K562 (cell line): ENCODE data around the gene TSPYL6. TPM values are rescaled to one million over a fixed set of nuclear protein-coding genes. Genes with fewer than 3 reads are reported as not detected.

Source experiments
- ATAC-seq: fragments of 200-7000 bp; cut with Tn5 transposase; 3 replicates; pipeline ENCODE4 v1.9.1; 2020; ENCODE audit warnings: moderate library complexity
- BruUV-seq: library from RNA; stranded (reverse); fragments of 400-500 nt; replicated peaks from 2 replicates; lab custom pipeline; 2021; lab: Mats Ljungman, UMichigan
- CTCF ChIA-PET: fragments of 300-600 bp; formaldehyde crosslinking; extraction: SDS; loops from one replicate; lab custom pipeline; 2021; ENCODE audit warnings: low intra/inter-chr PET ratio; lab: Yijun Ruan, JAX
- POLR2A ChIA-PET: fragments of 300-600, 350-650 bp; sonication (Branson Sonifier 250); formaldehyde crosslinking; extraction: SDS; loops from one replicate; lab custom pipeline; 2021; ENCODE audit warnings: antibody characterized with exemption, inconsistent platforms; lab: Yijun Ruan, JAX
- DNase-seq, 4 experiments: peaks; one replicate each; pipeline versions ENCODE4 v3.0.0 to v3.0.0-alpha.2; 2011 to 2018; ENCODE audit warnings: low spot score in 3 of 4, mixed read lengths in 3 of 4; ENCODE audit errors: extremely low read depth in 1 of 4
- FAIRE-seq: peaks from 2 replicates; lab custom pipeline; 2011; peaks lifted over from hg19 to GRCh38; lab: Jason Lieb, UNC
- H2AFZ ChIP-seq: 2 replicates; pipeline ENCODE4 v1.6.0; 2011; ENCODE audit warnings: low read depth, low read length, control low read depth, inconsistent platforms
- H3K27ac ChIP-seq: fragments of 200-600 bp; 3 replicates; pipeline ENCODE4 v1.8.0; 2011; ENCODE audit warnings: low read depth, mild to moderate bottlenecking, control low read depth, inconsistent platforms, low read length, moderate library complexity, mixed read lengths; ENCODE audit errors: extremely low read depth
- H3K27me3 ChIP-seq, 2 experiments: fragments of 300-600 bp in 1 of 2; 2 replicates in 1 of 2; 3 replicates in 1 of 2; pipeline versions ENCODE4 v1.6.0 to v1.8.0; 2011; ENCODE audit warnings: inconsistent platforms in 2 of 2, low read length in 2 of 2, mild to moderate bottlenecking in 1 of 2, mixed read lengths in 1 of 2, moderate library complexity in 1 of 2; ENCODE audit not compliant: control insufficient read depth in 2 of 2, insufficient read depth in 2 of 2
- H3K36me3 ChIP-seq: fragments of 300-600 bp; 3 replicates; pipeline ENCODE4 v1.8.0; 2011; ENCODE audit warnings: mild to moderate bottlenecking, low read length, inconsistent platforms; ENCODE audit not compliant: control insufficient read depth, insufficient read depth
- H3K4me1 ChIP-seq, 2 experiments: fragments of 200-600 bp in 1 of 2; replicated peaks in 1 of 2; 2 replicates in 1 of 2; 3 replicates in 1 of 2; pipeline versions ENCODE4 v1.5.1 to v1.8.0; 2011; ENCODE audit warnings: inconsistent platforms in 2 of 2, low read length in 2 of 2, mild to moderate bottlenecking in 1 of 2, mixed read lengths in 1 of 2, moderate library complexity in 1 of 2; ENCODE audit not compliant: control insufficient read depth in 2 of 2, insufficient read depth in 2 of 2
- H3K4me2 ChIP-seq: 2 replicates; pipeline ENCODE4 v1.6.1; 2011; ENCODE audit warnings: low read length, control low read depth, inconsistent platforms, mixed read lengths; ENCODE audit not compliant: insufficient read depth
- H3K4me3 ChIP-seq: fragments of 200-600 bp; sonication (generic), shearing (Covaris generic); 2 replicates; pipeline ENCODE4 v1.5.1; 2016; ENCODE audit warnings: control low read depth, inconsistent platforms
- H3K79me2 ChIP-seq: fragments of 200-600 bp; 3 replicates; pipeline ENCODE4 v1.8.0; 2011; ENCODE audit warnings: low read length, inconsistent platforms; ENCODE audit not compliant: control insufficient read depth, insufficient read depth
- H3K9ac ChIP-seq, 2 experiments: 2 replicates each; pipeline versions ENCODE4 v1.6.0 to v1.6.1; 2011; ENCODE audit warnings: low read depth in 2 of 2, low read length in 2 of 2, control low read depth in 1 of 2, inconsistent platforms in 1 of 2, mild to moderate bottlenecking in 1 of 2, mixed read lengths in 1 of 2; ENCODE audit not compliant: insufficient read depth in 1 of 2
- H3K9me1 ChIP-seq: one replicate; pipeline ENCODE4 v1.6.0; 2011; ENCODE audit warnings: inconsistent platforms, mild to moderate bottlenecking, low read length, moderate library complexity; ENCODE audit not compliant: control insufficient read depth, insufficient read depth
- H3K9me3 ChIP-seq: replicated peaks from 2 replicates; pipeline ENCODE4 v1.5.1; 2011; ENCODE audit warnings: low read depth, low read length, inconsistent platforms; ENCODE audit not compliant: control insufficient read depth, insufficient read depth
- H4K20me1 ChIP-seq: replicated peaks from 2 replicates; pipeline ENCODE4 v1.6.1; 2011; ENCODE audit warnings: low read length, inconsistent platforms, mixed read lengths; ENCODE audit not compliant: control insufficient read depth, insufficient read depth
- MGA ChIP-seq: fragments of 450-650 bp; IDR thresholded peaks from 2 replicates; pipeline ENCODE4 v1.6.1; 2016; ENCODE audit warnings: mild to moderate bottlenecking, moderate library complexity
- NFYB ChIP-seq: IDR thresholded peaks from 2 replicates; pipeline ENCODE4 v1.6.1; 2011; ENCODE audit warnings: mild to moderate bottlenecking, moderate library complexity; ENCODE audit not compliant: insufficient read length; ENCODE audit errors: extremely low read depth
- PHF8 ChIP-seq: fragments of 200-600 bp; sonication (generic); IDR thresholded peaks from 2 replicates; pipeline ENCODE4 v1.6.1; 2012; ENCODE audit warnings: mixed run types, mild to moderate bottlenecking, inconsistent platforms, low read length, moderate library complexity, borderline replicate concordance
- in situ Hi-C: fragments of 300-500 bp; cut with MboI; formaldehyde crosslinking; loops from 4 replicates; pipeline ENCODE4 v1.15.0; 2018; ENCODE audit warnings: inconsistent platforms, mixed read lengths
- intact Hi-C: fragments of 100-400 bp; cut with micrococcal nuclease; formaldehyde crosslinking; loops from 2 replicates; pipeline ENCODE4 v1.14.2; 2022
- polyA plus RNA-seq, 8 experiments: library from polyadenylated mRNA; depleted of rRNA in 4 of 8; stranded (reverse) in 5 of 8; unstranded in 3 of 8; fragments of >200 nt; fragmentation: Nextera tagmentation in 2 of 8; fragmentation: Illumina TruSeq in 1 of 8; extraction: Ambion mirVana in 2 of 8; extraction: Trizol in 1 of 8; gene quantifications; 2 replicates each; pipeline versions ENCODE4 v1.2.1 to v1.2.3, GENCODE V29; 2011 to 2014; ENCODE audit warnings: inconsistent platforms in 1 of 8, missing spikeins in 1 of 8
- total RNA-seq, 7 experiments: library from RNA; depleted of rRNA in 6 of 7; stranded (reverse); fragments of >200 nt in 6 of 7; fragmentation: Illumina TruSeq in 2 of 7; extraction: Trizol in 2 of 7; gene quantifications; 2 replicates each; pipeline versions ENCODE4 v1.2.1 to v1.2.3, GENCODE V29; 2011 to 2021; ENCODE audit warnings: low replicate concordance in 1 of 7

TSPYL6 gene
- total and polyA plus RNA-seq, 9 of the 15 experiments (the other 6 are each of a cell fraction or from before 2014, with no cell fraction given): 1.5 to 10.1 (median 7.6) TPM

GRCh38 chr2:54249629-54250028 is 6.4 kb downstream of the TSPYL6 start:
- no peaks in the 10 kb centered on the region for H3K9me3 ChIP-seq
- ChIA-PET CTCF (no interaction called here), POLR2A (no interaction called here)
- peaks cover 12% of the 10 kb centered on the region for H4K20me1 ChIP-seq
- H3K27me3 ChIP-seq: no peaks in the 10 kb centered on the region; a peak in 1 of 5 replicates
- peaks cover 80% of the 10 kb centered on the region for H3K79me2 ChIP-seq
- FAIRE-seq: no peak
- TF ChIP-seq MGA (no peak), PHF8 (no peak), NFYB (no peak)
- no peaks in the 10 kb centered on the region for H3K9me1 ChIP-seq
- peaks cover 14% of the 10 kb centered on the region; the same call in 2 of the 3 replicates for H3K36me3 ChIP-seq
- H3K9ac ChIP-seq: no peak overlapping the region
- no TSS peak for BruUV-seq
- no peak overlapping the region for H2AFZ ChIP-seq
- no peak for ATAC-seq
- in situ Hi-C loops (no loop called here), intact Hi-C loops (no loop called here)
- no peaks in the 10 kb centered on the region for H3K4me1 ChIP-seq
- H3K4me3 ChIP-seq: no peak overlapping the region
- H3K27ac ChIP-seq: no peak overlapping the region
- no peak for DNase-seq
- H3K4me2 ChIP-seq: no peak overlapping the region
